ENCODE measurements around the gene HDAC10. TPM values are rescaled to one million over a fixed set of nuclear protein-coding genes. Genes with fewer than 3 reads are reported as not detected.

The HDAC10 gene
- total and polyA plus RNA-seq, 3 donors from 2014 or later: 13.5 to 33.1 (median 32.1) TPM

DNA sequence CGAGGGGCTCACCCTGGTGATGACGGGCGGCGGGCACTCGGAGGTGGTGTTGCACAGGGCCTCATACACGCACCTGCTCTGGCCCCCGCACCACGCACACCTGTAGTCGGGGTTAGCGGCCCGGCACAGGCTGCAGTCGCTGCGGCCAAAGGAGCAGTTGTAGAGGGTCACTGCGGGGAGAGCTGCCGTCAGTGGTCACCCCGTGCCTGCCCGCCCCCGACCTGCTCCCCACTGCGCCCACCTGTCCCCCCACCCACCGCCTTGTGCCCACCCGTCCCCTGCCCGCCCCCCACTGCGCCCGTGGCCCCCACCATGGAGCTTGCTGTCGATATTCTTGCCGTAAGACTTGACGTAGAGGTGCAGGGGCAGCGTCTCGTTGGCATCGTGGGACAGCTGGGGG, 32.8 kb upstream of the HDAC10 start:
- H3K9me3 ChIP-seq: no peaks in the 10 kb centered on the region
- intact Hi-C loops (cut with DNase I; ENCODE audit: low total_unique reads): no loop called here
- no peaks in the 10 kb centered on the region for H3K36me3 ChIP-seq (ENCODE audit: low read depth, missing control alignments)
- no peak for DNase-seq
- WGBS, 2 donors: 80 to 98% methylated on average over 2 to 29 of the region's 30 CpGs
- H3K4me1 ChIP-seq: no peaks in the 10 kb centered on the region
- H3K27ac ChIP-seq: no peak overlapping the region
- TF ChIP-seq POLR2A (IDR thresholded peaks at IDR 0.05) (no peak), CTCF (IDR thresholded peaks at IDR 0.05) (no peak)
- H3K27me3 ChIP-seq: no peaks in the 10 kb centered on the region
- H3K4me3 ChIP-seq: no peak overlapping the region

DNA sequence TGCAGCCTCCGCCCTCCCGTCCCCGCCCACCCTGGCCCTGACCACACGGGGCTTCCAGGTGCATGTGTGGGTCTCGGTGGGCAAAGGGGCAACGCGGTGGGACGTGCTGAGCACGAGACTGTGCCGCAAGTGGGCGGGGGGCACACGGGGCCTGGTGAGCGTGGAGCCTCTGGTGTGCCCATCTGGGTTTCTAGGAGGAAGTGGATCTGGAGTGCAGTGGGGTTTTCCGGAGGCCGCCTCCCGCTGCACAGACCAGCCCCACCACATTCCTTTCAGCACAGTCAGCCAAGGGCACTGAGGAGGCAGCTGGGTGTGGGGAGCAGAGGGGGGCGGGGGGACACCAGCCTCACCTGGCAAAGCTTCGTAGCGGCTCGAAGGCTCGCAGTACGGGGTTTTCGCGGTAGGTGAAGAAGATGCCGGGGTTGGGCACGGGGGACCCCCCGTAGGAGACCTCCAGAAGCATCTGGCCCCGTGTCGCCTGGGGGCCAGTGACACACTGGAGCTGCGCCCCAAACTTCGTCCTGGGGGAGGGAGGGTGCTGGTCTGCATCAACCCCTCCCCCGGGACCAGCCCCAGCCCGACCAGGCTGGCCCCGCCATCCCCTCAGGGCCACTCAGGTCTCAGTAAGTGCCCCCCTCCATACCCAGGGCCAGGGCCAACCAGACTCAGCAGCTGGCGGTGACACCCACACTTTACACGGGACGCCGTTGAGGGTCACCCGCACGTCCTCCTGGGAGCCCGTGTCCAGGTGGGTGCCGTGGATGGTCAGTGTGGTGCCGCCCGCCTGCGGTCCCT, 31.5 kb upstream of the HDAC10 start:
- DNase-seq: no peak
- Histone ChIP-seq H3K4me3 (no peak overlapping the region), H3K27me3 (no peaks in the 10 kb centered on the region), H3K27ac (no peak overlapping the region), H3K4me1 (no peaks in the 10 kb centered on the region), H3K36me3 (ENCODE audit: low read depth, missing control alignments) (no peaks in the 10 kb centered on the region), H3K9me3 (no peaks in the 10 kb centered on the region)
- TF ChIP-seq CTCF (IDR thresholded peaks at IDR 0.05) (no peak), POLR2A (IDR thresholded peaks at IDR 0.05) (no peak)
- intact Hi-C loops (cut with DNase I; ENCODE audit: low total_unique reads): no loop called here
- 84 to 92% methylated on average over 12 to 44 of the region's 45 CpGs for whole genome bisulfite sequencing, 2 donors

DNA sequence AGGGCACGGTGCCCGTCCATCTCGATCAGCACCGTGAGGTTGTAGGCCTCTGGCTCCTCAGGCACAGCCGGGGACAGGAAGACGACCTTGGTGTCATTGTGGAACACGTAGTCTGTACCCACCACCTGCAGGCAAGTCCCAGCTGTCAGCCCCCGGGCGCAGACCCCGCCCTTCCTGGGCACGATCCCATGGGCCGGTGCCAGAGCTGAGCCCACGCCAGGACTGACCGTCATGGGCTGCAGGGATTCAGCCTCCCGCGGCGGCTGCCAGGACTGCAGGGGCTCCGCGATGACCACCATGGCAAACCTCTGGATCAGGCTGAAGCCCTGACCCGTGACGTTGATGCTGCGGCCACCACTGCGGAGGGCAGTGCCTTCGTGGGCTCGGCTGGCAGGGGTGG, 30.9 kb upstream of the HDAC10 start:
- TF ChIP-seq CTCF (IDR thresholded peaks at IDR 0.05) (no peak), POLR2A (IDR thresholded peaks at IDR 0.05) (no peak)
- intact Hi-C loops (cut with DNase I; ENCODE audit: low total_unique reads): no loop called here
- H3K27me3 ChIP-seq: no peaks in the 10 kb centered on the region
- H3K27ac ChIP-seq: no peak overlapping the region
- H3K4me1 ChIP-seq: no peaks in the 10 kb centered on the region
- H3K9me3 ChIP-seq: no peaks in the 10 kb centered on the region
- no peaks in the 10 kb centered on the region for H3K36me3 ChIP-seq (ENCODE audit: low read depth, missing control alignments)
- DNase-seq: no peak
- no peak overlapping the region for H3K4me3 ChIP-seq
- 80 to 94% methylated on average over 8 to 20 of the region's 25 CpGs for WGBS, 2 donors

- TF ChIP-seq POLR2A (IDR thresholded peaks at IDR 0.05) (no peak), CTCF (IDR thresholded peaks at IDR 0.05) (no peak)
- Histone ChIP-seq H3K9me3 (no peaks in the 10 kb centered on the region), H3K36me3 (ENCODE audit: low read depth, missing control alignments) (no peaks in the 10 kb centered on the region), H3K27me3 (no peaks in the 10 kb centered on the region), H3K4me1 (no peaks in the 10 kb centered on the region), H3K4me3 (no peak overlapping the region), H3K27ac (no peak overlapping the region)
- WGBS, 2 donors: 94% methylated on average over 36 of the region's 36 CpGs; no CpG with 5 or more reads in 1 of the 2 donors
- intact Hi-C loops (cut with DNase I; ENCODE audit: low total_unique reads): no loop called here
- DNase-seq: no peak
Measured at GRCh38 chr22:50281384-50281760, 30.3 kb upstream of the HDAC10 start.
